Measurements from ENCODE around the gene PI3.
"Not testable (repeated sequence)": the region's sequence is repeated elsewhere in the genome, so short reads cannot be mapped to it uniquely, and the experiment has no call there.

PI3 gene
- 0 to 2.4 (median 0.04) reads per million in 18 experiments for total RNA-seq

- no peak for DNase-seq
These were observed at the start of gene PI3 for GRCh38 chr20:45174434-45175364. TSS of gene PI3 (plus strand) at chr20:45174902. CDS start at chr20:45174923, 21 bp downstream.

DNA sequence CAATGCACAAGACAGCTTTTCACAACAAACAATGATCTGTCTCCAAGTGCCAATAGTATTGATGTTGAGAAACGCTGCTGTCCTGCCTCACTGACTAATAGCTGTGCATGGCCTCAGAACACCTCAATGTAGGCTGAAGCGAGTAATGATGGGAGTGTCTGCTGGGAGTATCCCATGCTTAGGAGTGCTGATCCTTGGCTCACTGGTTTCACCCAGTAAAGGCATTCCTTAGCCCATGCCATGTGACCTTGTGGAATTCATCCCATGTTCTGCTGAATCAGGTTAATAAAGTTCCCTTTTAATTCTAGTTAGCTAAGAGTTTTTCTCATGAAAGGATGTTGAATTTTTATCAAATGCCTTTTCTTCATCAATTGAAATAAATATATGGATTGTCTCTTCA lies 46.6 kb upstream of the PI3 start:
- no peak for DNase-seq

DNA sequence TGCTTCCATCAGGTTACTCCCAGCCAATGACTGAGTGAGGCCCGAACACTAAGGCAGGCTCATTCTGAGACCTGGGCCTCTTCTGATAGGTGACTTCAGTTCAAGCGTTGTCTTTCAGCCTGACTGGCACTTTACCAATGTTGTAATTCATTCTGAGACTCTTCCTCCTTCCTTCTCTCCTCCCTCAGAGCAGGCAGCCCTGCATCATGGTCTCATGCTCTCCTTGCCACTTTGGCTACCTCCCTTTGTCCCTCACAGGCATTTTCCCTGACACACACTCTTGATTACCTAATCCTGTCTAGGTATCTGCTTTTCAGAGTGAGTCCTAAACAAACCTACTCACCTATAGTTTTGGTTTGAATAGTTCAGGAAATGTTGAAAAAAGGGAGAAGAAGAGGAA lies 37.8 kb upstream of the PI3 start:
- no peak for DNase-seq

GRCh38 chr20:45138561-45139300 lies 36.0 kb upstream of the PI3 start:
- peak; percentile 71 for DNase-seq

DNA sequence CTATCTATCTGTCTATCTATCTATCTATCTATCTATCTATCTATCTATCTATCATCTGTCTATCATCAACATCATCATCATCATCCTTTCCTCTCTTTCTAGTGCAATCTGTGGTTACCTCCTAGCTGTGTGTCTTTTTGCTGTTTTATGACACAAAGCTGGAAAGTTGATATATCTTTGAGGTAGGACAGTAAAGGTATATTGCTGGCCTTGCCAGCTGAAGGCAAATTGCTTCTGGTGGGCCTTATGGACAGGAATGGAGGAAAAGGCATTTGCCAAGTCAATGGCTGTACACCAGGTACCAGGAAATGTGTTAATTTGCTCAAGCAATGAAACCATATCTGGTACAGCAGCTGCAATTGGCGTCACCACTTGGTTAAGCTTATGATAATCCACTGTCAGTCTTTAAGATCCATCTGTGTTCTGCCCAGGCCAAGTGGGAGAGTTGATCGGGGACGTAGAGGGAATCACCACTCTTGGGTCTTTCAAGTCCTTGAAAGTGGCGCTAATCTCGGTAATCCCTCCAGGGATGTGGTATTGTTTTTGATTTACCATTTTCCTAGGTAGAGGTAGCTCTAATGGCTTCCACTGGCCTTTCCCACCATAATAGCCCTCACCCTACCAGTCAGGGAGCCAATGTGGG lies 34.8 kb upstream of the PI3 start:
- not testable (repeated sequence) for DNase-seq

GRCh38 chr20:45140836-45141235 lies 33.9 kb upstream of the PI3 start:
- no peak for DNase-seq

- DNase-seq: no peak
These were observed 25.6 kb upstream of the PI3 start for GRCh38 chr20:45149062-45149461.

GRCh38 chr20:45152405-45152804 lies 22.3 kb upstream of the PI3 start:
- no peak for DNase-seq

- no peak for DNase-seq
These were observed 21.6 kb upstream of the PI3 start for GRCh38 chr20:45153147-45153546.

- DNase-seq: peak; percentile 82
These were observed 20.9 kb upstream of the PI3 start for GRCh38 chr20:45153752-45154151.

- no peak for DNase-seq
These were observed 20.5 kb upstream of the PI3 start for GRCh38 chr20:45154183-45154582.

DNA sequence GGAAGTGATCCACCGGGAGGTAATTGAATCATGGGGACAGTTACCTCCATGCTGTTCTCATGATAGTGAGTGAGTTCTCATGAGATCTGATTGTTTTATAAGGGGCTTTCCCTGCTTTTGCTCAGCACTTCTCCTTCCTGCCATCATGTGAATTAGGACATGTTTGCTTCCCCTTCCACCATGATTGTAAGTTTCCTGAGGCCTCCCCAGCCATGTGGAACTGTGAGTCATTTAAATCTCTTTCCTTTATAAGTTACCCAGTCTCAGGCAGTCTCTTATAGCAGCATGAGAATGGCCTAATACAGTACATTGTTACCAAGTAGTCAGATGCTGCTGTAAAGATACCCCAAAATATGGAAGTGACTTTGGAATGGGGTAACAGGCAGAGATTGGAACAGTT lies 19.9 kb upstream of the PI3 start:
- peak; percentile 23 to 28 for DNase-seq

GRCh38 chr20:45156713-45157112 lies 18.0 kb upstream of the PI3 start:
- peak; percentile 53 to 67 for DNase-seq

DNA sequence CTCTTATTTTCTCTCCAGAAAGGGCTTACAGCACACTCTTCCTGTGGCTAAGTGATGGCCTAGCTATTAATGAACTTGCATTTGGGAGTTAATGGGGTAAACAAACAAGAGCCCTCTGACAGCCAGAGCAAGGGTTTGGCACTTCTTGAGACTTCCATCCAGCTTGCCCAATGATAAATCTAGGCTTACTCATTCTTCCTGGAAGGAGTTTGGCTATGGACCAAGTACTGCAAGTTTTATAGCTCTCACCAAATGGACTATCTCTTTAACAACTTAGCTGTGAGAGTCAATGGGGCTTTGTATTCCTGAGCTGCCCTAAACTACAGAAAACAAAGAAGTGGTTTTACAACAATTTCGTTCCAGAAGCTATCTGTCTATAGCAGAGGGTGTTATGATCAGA lies 16.7 kb upstream of the PI3 start:
- no peak for DNase-seq

DNA sequence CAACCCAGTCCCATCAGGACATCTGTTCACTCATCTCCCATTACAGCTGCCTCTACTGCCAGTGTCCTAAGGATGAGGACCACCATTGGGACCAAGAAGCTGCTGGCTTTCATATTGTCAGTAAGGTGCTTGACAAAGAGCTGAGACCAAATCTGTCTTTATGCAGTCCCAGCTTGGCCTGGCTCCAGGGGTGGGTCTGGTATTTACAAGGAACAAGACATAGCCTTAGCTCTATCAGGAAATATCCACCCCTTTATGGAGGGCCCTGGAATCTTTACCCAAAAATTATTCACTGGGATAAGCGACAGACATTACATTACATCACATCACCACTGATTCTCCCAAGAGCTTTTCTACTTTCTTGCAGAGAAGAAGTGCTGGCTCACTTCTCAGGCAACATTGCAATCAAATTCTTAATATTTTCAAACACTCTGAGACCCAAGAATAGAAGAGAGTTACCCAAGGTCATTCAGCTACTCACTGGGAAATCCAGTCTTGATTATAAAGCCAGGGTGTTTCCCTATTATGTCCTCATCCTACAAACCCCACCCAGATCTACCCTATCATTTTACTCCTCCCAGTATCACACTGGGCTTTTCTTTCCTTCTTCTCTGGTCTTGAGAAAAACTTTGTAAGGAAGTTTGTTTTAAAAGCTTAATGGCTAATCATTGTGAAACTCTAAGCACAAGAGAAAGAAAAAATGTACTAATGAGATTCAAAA lies 11.5 kb upstream of the PI3 start:
- no peak for DNase-seq

- no peak for DNase-seq
These were observed 9.8 kb upstream of the PI3 start for GRCh38 chr20:45164906-45165305.

DNA sequence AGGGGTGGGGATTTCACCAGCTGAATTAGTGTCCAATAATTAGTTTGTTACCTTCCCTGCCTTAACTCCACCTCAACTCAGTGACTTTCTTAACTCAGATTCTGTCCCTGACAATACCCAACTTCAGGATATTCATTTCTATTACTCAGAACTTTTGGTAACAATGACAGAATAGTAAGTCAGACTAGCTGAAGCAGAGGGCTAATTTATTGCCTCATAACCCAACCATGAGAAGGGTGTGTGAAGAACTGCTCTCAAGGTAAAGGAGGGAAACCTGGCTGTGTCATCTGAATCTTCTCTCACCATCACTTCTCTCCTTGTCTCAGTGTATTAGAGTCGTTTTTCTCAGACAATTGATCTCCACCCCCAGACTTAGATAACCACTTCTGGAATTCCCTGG lies 1.2 kb upstream of the PI3 start:
- no peak for DNase-seq

DNA sequence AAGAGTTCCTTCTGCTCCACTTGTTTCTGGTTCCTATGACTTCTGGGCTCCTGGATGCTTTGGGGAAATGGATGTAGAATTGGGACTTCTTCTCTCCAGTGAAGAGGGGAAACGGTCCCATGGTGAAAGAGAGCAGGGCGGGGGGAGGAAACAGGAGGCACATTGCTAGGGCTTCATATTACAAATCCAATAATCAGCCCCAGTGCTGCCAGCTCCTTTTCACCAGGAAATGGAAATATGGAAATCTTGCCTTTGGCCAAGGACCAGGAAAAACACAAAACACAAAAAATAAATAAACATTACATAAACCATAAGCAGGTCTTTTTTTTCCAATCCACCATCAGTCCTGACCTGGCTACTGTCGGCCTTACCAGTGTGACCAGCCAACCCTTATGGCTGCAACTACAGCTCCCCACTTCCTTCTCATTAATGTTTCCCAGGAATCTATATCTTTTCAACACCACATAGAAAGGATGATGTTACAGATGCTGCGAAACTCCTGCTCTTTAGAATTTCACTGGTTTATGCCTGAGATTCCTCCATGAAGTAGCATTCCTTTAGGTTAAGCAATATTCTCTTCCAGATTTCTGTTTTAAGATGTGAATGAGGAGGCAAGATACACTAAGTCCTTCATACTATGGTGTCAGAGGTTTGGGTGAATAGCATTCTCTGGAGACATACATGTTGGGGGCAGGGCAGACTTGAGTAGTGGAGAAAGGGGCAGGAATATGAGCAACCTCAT lies 2.0 kb downstream of the PI3 start:
- no peak for DNase-seq

- DNase-seq: no peak
These were observed 4.5 kb downstream of the PI3 start for GRCh38 chr20:45179166-45179565.

GRCh38 chr20:45181639-45182038 lies 6.9 kb downstream of the PI3 start:
- DNase-seq: no peak

DNA sequence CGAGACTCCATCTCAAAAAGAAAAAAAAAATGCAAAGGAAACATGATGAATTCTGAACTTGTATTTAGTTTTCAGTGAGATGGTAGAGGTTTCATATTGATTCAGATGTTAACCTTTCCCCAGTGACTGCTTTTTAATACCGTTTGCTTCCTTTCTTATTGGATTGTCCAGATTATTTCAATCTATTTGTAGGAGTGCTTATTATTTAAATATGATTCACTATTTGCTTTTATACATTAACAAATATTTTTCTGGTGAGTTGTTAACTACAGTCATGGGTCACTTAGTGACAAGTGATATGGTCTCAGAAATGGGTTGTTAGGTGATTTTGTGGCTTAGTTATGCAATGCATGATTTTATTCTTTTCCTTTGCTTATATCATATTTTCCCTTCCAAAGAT lies 8.4 kb downstream of the PI3 start:
- no peak for DNase-seq

DNA sequence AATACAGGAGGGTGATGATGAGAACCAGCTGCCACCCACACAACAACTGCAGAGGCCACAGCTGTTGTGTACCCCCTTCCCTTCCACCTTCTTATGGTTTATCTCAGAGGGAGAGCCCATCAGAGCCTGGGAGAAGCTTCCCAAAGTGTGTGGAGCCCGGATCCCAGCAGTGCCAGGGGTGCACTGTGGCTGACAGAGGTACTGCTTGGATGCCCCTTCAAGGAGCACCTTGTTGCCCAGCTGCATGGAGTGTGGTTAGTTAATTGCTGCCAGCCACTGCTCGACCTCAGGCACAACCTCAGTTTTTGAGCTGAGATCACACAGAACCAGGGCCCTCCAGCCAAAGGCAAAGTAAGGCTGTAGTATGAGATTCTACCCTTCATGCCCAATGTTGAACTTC lies 13.0 kb downstream of the PI3 start:
- no peak for DNase-seq

Measured in inflammatory macrophage (primary cell).